Upper lobe of right lung (tissue), 1 donor: ENCODE results near the gene CWH43. TPM values are rescaled to one million over a fixed set of nuclear protein-coding genes. Genes with fewer than 3 reads are reported as not detected.
A peak's percentile ranks its signal among the peaks of the same experiment; 100 is the strongest.

Source experiments
- ATAC-seq: fragments of 200-7000 bp; cut with Tn5 transposase; one replicate; pipeline ENCODE4 v1.9.1; 2020; ENCODE audit warnings: mild to moderate bottlenecking, moderate library complexity
- DNase-seq: peaks from one replicate; pipeline ENCODE4 v3.0.0-alpha.2; 2020
- H3K27ac ChIP-seq: fragments of 200-600 bp; one replicate; pipeline ENCODE4 v1.8.0; 2022
- H3K27me3 ChIP-seq: fragments of 200-600 bp; one replicate; pipeline ENCODE4 v1.8.0; 2022; ENCODE audit warnings: mild to moderate bottlenecking
- H3K36me3 ChIP-seq: fragments of 200-600 bp; one replicate; pipeline ENCODE4 v1.8.0; 2022
- H3K4me1 ChIP-seq: fragments of 200-600 bp; one replicate; pipeline ENCODE4 v1.8.0; 2022
- H3K4me3 ChIP-seq: fragments of 200-600 bp; one replicate; pipeline ENCODE4 v1.8.0; 2022; ENCODE audit warnings: mild to moderate bottlenecking
- H3K9me3 ChIP-seq: fragments of 200-600 bp; one replicate; pipeline ENCODE4 v1.8.0; 2022
- intact Hi-C: fragments of 100-400 bp; cut with DNase I; formaldehyde crosslinking; loops from one replicate; pipeline ENCODE4 v1.11.0; 2022
- long read RNA-seq: library from polyadenylated mRNA; unstranded; transcript quantifications from one replicate; pipeline ENCODE4 v2.0.0, GENCODE V29; 2021
- total RNA-seq: library from RNA; stranded (reverse); fragmentation: NEBNext Ultra II Directional; extraction: Animal tissue kit (Norgen Biotek cat#: 25700); gene quantifications from one replicate; pipeline ENCODE4 v1.2.1, GENCODE V29; 2021
- TF ChIP-seq, protein P1 (sequence below): fragments of 200-600 bp; IDR thresholded peaks from one replicate; pipeline ENCODE4 v1.8.0; 2022; ENCODE audit warnings: antibody characterized with exemption
- donor health status: DM: no; HTN: yes; CAD: no; lungs with severe emphysema.

CWH43 gene
- total RNA-seq, result not detected
- long read RNA-seq, result 0 reads

DNA sequence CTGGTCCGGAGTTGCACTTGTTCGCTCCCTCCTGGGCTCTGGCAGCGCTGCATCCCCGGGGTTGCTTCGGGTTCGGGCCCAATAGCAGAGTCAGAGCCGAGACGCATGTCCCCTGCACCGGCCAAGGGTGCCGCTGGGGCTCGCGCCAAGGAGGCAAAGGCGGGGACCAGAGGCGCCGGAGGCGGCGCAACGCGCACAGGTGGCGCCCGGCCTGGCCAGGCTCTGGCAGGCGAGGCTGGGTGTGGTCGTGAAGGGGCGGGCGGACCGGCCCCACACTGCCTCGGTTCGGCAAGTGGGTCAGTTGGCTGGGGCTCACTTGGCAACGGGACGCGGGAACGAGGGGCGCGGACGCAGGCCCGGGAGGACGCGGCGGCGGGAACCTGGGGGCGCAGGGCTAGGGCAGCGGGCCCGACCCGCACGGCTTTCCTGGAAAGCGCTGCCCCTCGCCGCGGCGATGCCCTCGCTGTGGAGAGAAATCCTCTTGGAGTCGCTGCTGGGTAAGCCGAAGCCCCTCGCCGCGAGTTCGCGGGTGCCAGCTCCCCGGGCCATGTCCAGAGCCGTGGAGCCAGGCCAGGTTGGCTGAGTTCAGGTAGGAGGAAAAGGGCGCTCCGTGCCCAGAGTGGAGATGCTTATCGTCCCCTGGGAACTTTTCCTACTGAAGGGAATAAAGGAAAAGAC, at the start of gene CWH43:
CWH43 (plus strand) TSS at position 300 of the 678 bp plus-strand sequence; CDS start at position 455, 155 bp downstream.
- peak; percentile 61 for DNase-seq
- Histone ChIP-seq H3K9me3 (no peaks in the 10 kb centered on the region), H3K36me3 (no peaks in the 10 kb centered on the region), H3K4me3 (no peak within 1 kb of the TSS), H3K4me1 (no peaks in the 10 kb centered on the region), H3K27ac (no peak within 1 kb of the TSS), H3K27me3 (peaks cover 41% of the 10 kb centered on the region)
- ATAC-seq, result peak; percentile 48
- intact Hi-C loops, result no loop called here
- TF ChIP-seq, protein P1, sequence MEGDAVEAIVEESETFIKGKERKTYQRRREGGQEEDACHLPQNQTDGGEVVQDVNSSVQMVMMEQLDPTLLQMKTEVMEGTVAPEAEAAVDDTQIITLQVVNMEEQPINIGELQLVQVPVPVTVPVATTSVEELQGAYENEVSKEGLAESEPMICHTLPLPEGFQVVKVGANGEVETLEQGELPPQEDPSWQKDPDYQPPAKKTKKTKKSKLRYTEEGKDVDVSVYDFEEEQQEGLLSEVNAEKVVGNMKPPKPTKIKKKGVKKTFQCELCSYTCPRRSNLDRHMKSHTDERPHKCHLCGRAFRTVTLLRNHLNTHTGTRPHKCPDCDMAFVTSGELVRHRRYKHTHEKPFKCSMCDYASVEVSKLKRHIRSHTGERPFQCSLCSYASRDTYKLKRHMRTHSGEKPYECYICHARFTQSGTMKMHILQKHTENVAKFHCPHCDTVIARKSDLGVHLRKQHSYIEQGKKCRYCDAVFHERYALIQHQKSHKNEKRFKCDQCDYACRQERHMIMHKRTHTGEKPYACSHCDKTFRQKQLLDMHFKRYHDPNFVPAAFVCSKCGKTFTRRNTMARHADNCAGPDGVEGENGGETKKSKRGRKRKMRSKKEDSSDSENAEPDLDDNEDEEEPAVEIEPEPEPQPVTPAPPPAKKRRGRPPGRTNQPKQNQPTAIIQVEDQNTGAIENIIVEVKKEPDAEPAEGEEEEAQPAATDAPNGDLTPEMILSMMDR, result no peak

DNA sequence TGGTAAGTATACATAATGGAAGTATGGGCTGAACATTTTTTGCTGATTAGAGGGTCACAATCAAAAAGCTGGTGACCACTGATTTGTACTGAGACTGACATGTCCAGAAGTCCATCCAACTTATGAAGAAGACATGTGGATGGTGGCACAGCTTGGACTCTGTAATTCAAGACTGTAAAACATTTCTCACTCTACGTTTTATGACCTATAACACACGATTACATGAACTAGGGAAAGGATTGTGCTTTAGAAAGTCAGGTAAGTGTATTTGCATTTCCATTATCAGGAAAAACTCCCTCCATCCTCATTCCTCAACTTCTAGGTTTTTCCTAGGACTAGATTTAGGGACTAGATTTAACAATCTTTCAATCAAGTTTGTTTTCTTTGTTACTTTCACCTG, 49.0 kb upstream of the CWH43 start:
- DNase-seq (no peak), ATAC-seq (no peak)
- H3K4me1 ChIP-seq, result no peaks in the 10 kb centered on the region
- no peaks in the 10 kb centered on the region for H3K36me3 ChIP-seq
- TF ChIP-seq, protein P1, result no peak
- intact Hi-C loops, result no loop called here
- no peak overlapping the region for H3K4me3 ChIP-seq
- no peaks in the 10 kb centered on the region for H3K27me3 ChIP-seq
- no peaks in the 10 kb centered on the region for H3K9me3 ChIP-seq
- no peak overlapping the region for H3K27ac ChIP-seq

DNA sequence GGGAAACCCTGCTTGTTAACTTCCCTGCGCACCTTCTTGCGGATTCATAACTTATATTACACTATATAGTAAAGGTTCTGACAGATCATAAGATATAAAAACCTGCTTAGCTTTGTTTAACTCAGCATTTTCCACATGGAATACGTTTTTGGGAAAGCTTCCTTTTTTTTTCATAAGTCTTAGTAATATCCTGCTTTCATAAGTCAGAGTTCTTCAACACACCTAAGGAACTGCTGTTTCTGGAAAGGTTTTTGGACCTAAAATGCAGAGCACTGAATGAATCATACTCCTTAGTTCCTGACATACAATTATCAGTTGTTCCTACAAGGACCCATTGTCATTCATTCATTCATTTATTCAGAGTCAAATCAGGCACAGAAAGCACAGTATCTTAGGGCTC, 47.2 kb upstream of the CWH43 start:
- H3K36me3 ChIP-seq, result no peaks in the 10 kb centered on the region
- no peak overlapping the region for H3K27ac ChIP-seq
- no peak for DNase-seq
- H3K27me3 ChIP-seq, result no peaks in the 10 kb centered on the region
- intact Hi-C loops, result no loop called here
- no peaks in the 10 kb centered on the region for H3K4me1 ChIP-seq
- no peak overlapping the region for H3K4me3 ChIP-seq
- TF ChIP-seq, protein P1, result no peak
- no peaks in the 10 kb centered on the region for H3K9me3 ChIP-seq
- ATAC-seq, result no peak

DNA sequence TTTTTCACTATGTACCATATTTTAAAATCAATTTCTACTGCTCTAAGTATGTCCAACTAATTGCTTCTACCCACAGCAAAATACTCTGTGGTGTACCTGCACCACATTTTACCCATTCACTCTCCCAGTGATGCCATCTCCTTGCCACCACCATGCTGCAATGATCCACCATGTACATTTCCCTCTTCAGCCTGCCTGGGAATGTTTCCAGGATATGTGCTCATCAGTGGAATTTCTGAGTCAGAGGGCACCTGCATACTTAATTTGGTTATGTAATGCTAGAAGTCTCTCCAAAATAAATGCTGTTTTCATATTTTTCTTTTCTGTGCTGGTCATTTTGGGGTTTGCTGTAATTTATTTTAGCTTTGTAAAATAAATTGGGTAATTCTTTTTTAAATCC, 46.3 kb upstream of the CWH43 start:
- Histone ChIP-seq H3K27ac (no peak overlapping the region), H3K4me3 (no peak overlapping the region), H3K9me3 (no peaks in the 10 kb centered on the region), H3K36me3 (no peaks in the 10 kb centered on the region), H3K27me3 (no peaks in the 10 kb centered on the region), H3K4me1 (no peaks in the 10 kb centered on the region)
- TF ChIP-seq, protein P1, result no peak
- ATAC-seq (no peak), DNase-seq (no peak)
- intact Hi-C loops, result no loop called here

DNA sequence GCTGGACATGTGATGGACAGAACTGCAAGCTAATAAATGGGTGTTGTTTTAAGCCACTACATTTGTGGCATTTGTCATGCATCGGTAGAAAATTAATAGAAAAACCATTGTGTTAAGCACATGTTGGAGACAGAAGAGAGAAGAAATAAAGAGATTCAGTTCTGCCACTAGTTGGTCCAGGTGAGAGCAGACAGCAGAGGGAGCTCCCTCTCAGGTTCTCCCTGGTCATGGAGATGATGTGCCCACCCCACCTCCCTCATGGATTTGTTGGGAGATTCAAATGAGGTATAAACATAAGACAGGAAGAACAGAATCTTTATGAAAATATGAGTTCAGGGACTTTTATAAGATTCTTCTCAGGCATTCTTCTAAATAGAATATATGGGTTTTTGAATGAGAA, 42.7 kb upstream of the CWH43 start:
- TF ChIP-seq, protein P1, result no peak

More for the DNA sequence above, 42.7 kb upstream of the CWH43 start:
- Histone ChIP-seq H3K4me3 (no peak overlapping the region), H3K9me3 (no peaks in the 10 kb centered on the region), H3K36me3 (no peaks in the 10 kb centered on the region), H3K27me3 (no peaks in the 10 kb centered on the region), H3K27ac (no peak overlapping the region), H3K4me1 (no peaks in the 10 kb centered on the region)
- ATAC-seq (no peak), DNase-seq (no peak)
- intact Hi-C loops, result no loop called here
